Esophagus muscularis mucosa (tissue), 4 donors: ENCODE data around the gene MLXIPL. TPM values are rescaled to one million over a fixed set of nuclear protein-coding genes. Genes with fewer than 3 reads are reported as not detected.

Experiments used
- DNase-seq: peaks from one replicate; pipeline ENCODE4 v3.0.0-alpha.2; 2017; ENCODE audit errors: extremely low spot score
- H3K27ac ChIP-seq, 4 donors: fragments of 200-600 bp; sonication (generic); replicated peaks in 1 of 4; 1 replicate in 3 of 4; 2 replicates in 1 of 4; pipeline ENCODE4 v1.5.1; 2016 to 2019; ENCODE audit warnings: mild to moderate bottlenecking in 1 of 4
- H3K27me3 ChIP-seq, 4 donors: fragments of 200-600 bp; sonication (generic); one replicate each; pipeline versions ENCODE4 v1.5.1 to v1.6.0; 2016 to 2019
- H3K36me3 ChIP-seq, 4 donors: fragments of 200-600 bp; sonication (generic); one replicate each; pipeline ENCODE4 v1.5.1; 2016 to 2019
- H3K4me1 ChIP-seq, 4 donors: fragments of 200-600 bp; sonication (generic); one replicate each; pipeline ENCODE4 v1.5.1; 2016 to 2019
- H3K4me3 ChIP-seq, 4 donors: fragments of 200-600 bp; sonication (generic); 1 replicate in 2 of 4; 2 replicates in 2 of 4; pipeline ENCODE4 v1.5.1; 2016 to 2019; ENCODE audit warnings: mild to moderate bottlenecking in 4 of 4, moderate library complexity in 1 of 4
- H3K9me3 ChIP-seq, 4 donors: fragments of 200-600 bp; sonication (generic); 1 replicate in 3 of 4; 2 replicates in 1 of 4; pipeline ENCODE4 v1.5.1; 2016 to 2019
- CTCF ChIP-seq, 3 experiments: fragments of 200-600 bp in 2 of 3; fragments of 450-650 bp in 1 of 3; sonication (generic) in 2 of 3; IDR thresholded peaks; one replicate each; pipeline ENCODE4 v1.5.1; 2017 to 2019; ENCODE audit warnings: antibody characterized with exemption in 3 of 3, mild to moderate bottlenecking in 2 of 3, moderate library complexity in 1 of 3
- EP300 ChIP-seq: sonication (generic); formaldehyde crosslinking; IDR thresholded peaks from one replicate; pipeline ENCODE4 v1.6.1; 2017; ENCODE audit warnings: antibody characterized with exemption
- POLR2A ChIP-seq: fragments of 450-650 bp; IDR thresholded peaks from one replicate; pipeline ENCODE4 v1.6.1; 2017; ENCODE audit warnings: antibody characterized with exemption, moderate library complexity, mild to moderate bottlenecking, low read depth
- POLR2AphosphoS5 ChIP-seq, 2 donors: sonication (generic); formaldehyde crosslinking; IDR thresholded peaks; one replicate each; pipeline ENCODE4 v1.6.1; 2017; ENCODE audit warnings: antibody characterized with exemption in 2 of 2
- WGBS: methylation state at CpG from one replicate; pipeline ENCODE4 v1.1.5; 2018; 5-methylcytosine and 5-hydroxymethylcytosine counted together
- intact Hi-C: fragments of 100-400 bp; cut with DNase I; formaldehyde crosslinking; loops from one replicate; pipeline ENCODE4 v1.15.1; 2023
- total RNA-seq, 4 donors: library from RNA; depleted of rRNA; stranded (reverse); fragments of >200 nt; gene quantifications; one replicate each; pipeline versions ENCODE4 v1.1.0 to v1.2.1, GENCODE V29; 2016

Gene MLXIPL
- total RNA-seq, 4 donors from 2014 or later: 6.5 to 19.5 (median 10.3) TPM

- intact Hi-C loops: no loop called here
- Histone ChIP-seq H3K9me3 (no peaks in the 10 kb centered on the region), H3K27ac (no peak overlapping the region), H3K27me3 (no peaks in the 10 kb centered on the region), H3K36me3 (peaks cover 39 to 90% (median 62%) of the 10 kb centered on the region in 4 donors), H3K4me1 (peaks cover 0 to 22% (median 5%) of the 10 kb centered on the region in 4 donors), H3K4me3 (no peak overlapping the region)
- 100% methylated on average over 2 of the region's 2 CpGs for WGBS
- TF ChIP-seq POLR2A (no peak), POLR2AphosphoS5 (IDR thresholded peaks at IDR 0.05) (no peak), EP300 (no peak), CTCF (IDR thresholded peaks at IDR 0.05) (no peak)
- no peak for DNase-seq
Measured at GRCh38 chr7:73544678-73545077, 79.6 kb downstream of the MLXIPL start.

Other genes with a start within 250 kb of the MLXIPL start
- gene FZD9, start 190.7 kb downstream of the MLXIPL start, total RNA-seq: 1 to 10 TPM in 2 of 4 donors, under 1 TPM in 2; under 0.01 to 1.7 (median 1.1) TPM
- gene BAZ1B, start 102.2 kb downstream of the MLXIPL start, total RNA-seq: 10 to 100 TPM; 55.3 to 72.2 (median 66.2) TPM
- 100 to 1,000 TPM; 107 to 131 (median 109) TPM for gene BCL7B, start 66.8 kb downstream of the MLXIPL start, total RNA-seq
- 10 to 100 TPM; 19.1 to 52.5 (median 38.2) TPM for gene TBL2, start 45.9 kb downstream of the MLXIPL start, total RNA-seq
- 1 to 10 TPM; 2.5 to 7.1 (median 4.0) TPM for gene VPS37D, start 43.3 kb upstream of the MLXIPL start, total RNA-seq
- 1 to 10 TPM; 4.5 to 7.5 (median 5.5) TPM for gene DNAJC30, start 58.9 kb upstream of the MLXIPL start, total RNA-seq
- gene BUD23, start 59.1 kb upstream of the MLXIPL start, total RNA-seq: 10 to 100 TPM; 43.2 to 51.5 (median 48.6) TPM
- 10 to 100 TPM in 2 of 4 donors, 1 to 10 TPM in 2; 7.1 to 16.0 (median 9.6) TPM for gene STX1A, start 95.1 kb upstream of the MLXIPL start, total RNA-seq
- gene ABHD11, start 114.3 kb upstream of the MLXIPL start, total RNA-seq: 1 to 10 TPM; 6.1 to 7.9 (median 7.2) TPM
- under 1 TPM in 1 of 4 donors, not detected in 3; 0.80 TPM for gene CLDN3, start 145.7 kb upstream of the MLXIPL start, total RNA-seq
- gene CLDN4, start 206.5 kb upstream of the MLXIPL start, total RNA-seq: 1 to 10 TPM in 2 of 4 donors, under 1 TPM in 2; 0.42 to 3.1 (median 1.7) TPM
- 1 to 10 TPM in 3 of 4 donors, under 1 TPM in 1; 0.83 to 4.0 (median 2.8) TPM for gene METTL27, start 218.0 kb upstream of the MLXIPL start, total RNA-seq
- gene TMEM270, start 236.6 kb upstream of the MLXIPL start, total RNA-seq: not detected